Esophagus muscularis mucosa (tissue), 3 donors: ENCODE data around the gene TERB1.

ENCODE experiments used
- POLR2A ChIP-seq: fragments of 450-650 bp; IDR thresholded peaks from one replicate; pipeline ENCODE4 v1.6.1; 2017; ENCODE audit warnings: antibody characterized with exemption, moderate library complexity, mild to moderate bottlenecking, low read depth
- TF ChIP-seq, protein P1 (sequence below), 3 experiments: fragments of 200-600 bp in 2 of 3; fragments of 450-650 bp in 1 of 3; sonication (generic) in 2 of 3; IDR thresholded peaks; one replicate each; pipeline ENCODE4 v1.5.1; 2017 to 2019; ENCODE audit warnings: antibody characterized with exemption in 3 of 3, mild to moderate bottlenecking in 2 of 3, moderate library complexity in 1 of 3

DNA sequence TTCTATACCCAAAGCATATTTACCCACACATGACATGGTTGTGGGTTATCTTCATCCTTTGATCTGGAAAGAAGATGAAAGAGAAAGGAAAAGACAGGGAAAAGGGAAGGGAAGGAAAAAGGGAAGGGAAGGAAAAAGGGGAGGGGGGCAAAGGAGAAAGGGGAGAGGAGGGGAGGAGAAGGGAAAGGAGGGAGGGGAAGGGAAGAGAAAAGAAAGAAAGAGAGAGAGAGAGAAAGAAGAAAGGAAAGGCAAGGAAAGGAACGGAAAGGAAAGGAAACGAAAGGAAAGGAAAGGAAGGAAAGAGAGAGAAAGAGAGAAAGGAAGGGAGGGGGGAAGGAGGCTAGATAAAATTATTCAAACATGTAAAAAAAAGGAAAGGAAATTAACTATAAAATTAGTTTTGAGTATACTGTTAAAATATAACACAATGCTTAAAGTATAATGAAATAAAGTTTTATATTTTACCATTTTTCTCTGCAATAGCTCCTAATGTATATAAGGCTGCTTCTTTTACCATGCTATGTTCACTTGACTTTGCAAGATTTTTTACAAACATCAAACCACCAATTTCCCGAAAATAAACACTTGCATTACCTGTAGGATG, 11.2 kb downstream of the TERB1 start:
- TF ChIP-seq, protein P1, sequence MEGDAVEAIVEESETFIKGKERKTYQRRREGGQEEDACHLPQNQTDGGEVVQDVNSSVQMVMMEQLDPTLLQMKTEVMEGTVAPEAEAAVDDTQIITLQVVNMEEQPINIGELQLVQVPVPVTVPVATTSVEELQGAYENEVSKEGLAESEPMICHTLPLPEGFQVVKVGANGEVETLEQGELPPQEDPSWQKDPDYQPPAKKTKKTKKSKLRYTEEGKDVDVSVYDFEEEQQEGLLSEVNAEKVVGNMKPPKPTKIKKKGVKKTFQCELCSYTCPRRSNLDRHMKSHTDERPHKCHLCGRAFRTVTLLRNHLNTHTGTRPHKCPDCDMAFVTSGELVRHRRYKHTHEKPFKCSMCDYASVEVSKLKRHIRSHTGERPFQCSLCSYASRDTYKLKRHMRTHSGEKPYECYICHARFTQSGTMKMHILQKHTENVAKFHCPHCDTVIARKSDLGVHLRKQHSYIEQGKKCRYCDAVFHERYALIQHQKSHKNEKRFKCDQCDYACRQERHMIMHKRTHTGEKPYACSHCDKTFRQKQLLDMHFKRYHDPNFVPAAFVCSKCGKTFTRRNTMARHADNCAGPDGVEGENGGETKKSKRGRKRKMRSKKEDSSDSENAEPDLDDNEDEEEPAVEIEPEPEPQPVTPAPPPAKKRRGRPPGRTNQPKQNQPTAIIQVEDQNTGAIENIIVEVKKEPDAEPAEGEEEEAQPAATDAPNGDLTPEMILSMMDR (IDR thresholded peaks at IDR 0.05), result no peak
- no peak for TF ChIP-seq POLR2A
